ENCODE results near the gene RIMS4.

Gene RIMS4

DNA sequence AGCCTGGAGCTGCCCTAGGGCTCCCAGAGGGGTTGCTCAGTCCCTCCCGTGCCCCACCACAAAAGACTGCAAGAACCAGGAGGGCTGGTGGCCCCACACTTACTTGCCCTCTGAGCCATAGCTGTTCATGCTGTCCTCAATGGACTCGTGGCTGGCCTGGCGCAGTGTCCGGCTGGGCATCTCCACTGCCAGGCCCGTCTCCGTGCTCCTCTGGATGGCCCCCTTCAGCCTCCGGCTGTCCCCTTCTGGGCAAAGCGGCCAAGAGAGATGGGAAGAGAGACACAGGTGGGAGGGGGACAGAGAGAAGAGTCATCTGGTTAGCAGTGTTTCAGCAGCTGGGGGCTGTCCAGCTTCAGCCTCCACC, 39.2 kb downstream of the RIMS4 start:
- DNase-seq (ENCODE audit: extremely low spot score): no peak
- POLR2A ChIA-PET: no interaction called here
- no peak for TF ChIP-seq CTCF (IDR thresholded peaks at IDR 0.05; ENCODE audit: control extremely low read depth, extremely low read depth, low read depth, missing control alignments)
- CTCF ChIA-PET: no interaction called here

GRCh38 chr20:44770484-44771171, 39.7 kb downstream of the RIMS4 start:
- ChIA-PET POLR2A (no interaction called here), CTCF (interaction anchor here (1.4 kb wide), 1 partner anchor 23 kb away, joined by 6 read pairs; no protein-coding TSS in a partner anchor)
- no peak for TF ChIP-seq CTCF (IDR thresholded peaks at IDR 0.05; ENCODE audit: control extremely low read depth, extremely low read depth, low read depth, missing control alignments)
- DNase-seq (ENCODE audit: extremely low spot score): no peak

DNA sequence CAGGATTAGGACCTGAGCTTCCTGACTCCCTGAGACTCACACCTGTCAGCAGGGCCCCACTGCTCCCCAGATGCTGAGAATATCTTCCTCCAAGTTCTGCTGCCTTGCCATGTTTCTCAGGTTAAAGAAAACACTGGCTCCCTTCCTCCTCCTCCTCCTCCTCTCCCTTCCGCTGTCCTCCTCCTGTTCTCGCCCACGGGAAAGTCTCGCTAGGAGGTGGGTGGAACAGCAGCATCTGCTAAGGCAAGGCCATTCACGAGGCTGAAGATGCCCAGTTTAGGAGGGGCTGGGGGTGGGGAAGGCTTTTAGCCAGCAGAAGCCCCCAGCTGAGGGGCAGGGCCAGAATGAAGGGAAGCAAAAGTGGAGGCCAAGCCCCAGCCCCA, 40.9 kb downstream of the RIMS4 start:
- ChIA-PET POLR2A (no interaction called here), CTCF (interaction anchor here (1.4 kb wide), 1 partner anchor 22 kb away, joined by 6 read pairs; no protein-coding TSS in a partner anchor)
- DNase-seq (ENCODE audit: extremely low spot score): no peak
- TF ChIP-seq CTCF (IDR thresholded peaks at IDR 0.05; ENCODE audit: control extremely low read depth, extremely low read depth, low read depth, missing control alignments): no peak

DNA sequence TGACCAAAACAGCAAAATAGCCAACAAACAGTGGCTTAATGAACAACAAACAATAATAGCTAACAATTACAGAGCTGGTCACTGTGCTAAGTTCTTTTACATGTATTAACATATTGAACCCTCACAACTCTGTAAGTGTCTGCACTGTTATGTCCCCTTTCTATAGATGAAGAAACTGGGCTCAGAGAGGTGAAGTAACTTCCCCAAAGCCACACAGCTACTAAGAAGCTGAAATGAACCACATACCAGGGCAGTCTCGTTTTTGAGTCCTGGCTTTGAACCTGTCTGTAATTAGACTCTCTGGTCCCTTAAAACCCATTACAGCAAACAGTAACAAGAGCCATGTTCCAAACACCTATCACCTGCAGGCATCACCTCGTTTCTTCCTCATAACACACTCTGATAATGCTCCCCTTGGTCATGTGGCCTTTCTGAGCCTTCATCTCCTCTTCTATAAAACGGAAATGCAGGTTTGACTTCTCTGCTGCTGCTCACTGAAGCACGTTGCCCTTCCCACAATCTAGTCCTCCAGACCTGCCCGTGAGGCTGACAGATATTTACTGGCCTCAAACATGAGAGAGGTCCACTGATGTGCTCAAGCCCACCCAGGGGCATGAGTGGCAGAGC, 41.4 kb downstream of the RIMS4 start:
- no peak for TF ChIP-seq CTCF (IDR thresholded peaks at IDR 0.05; ENCODE audit: control extremely low read depth, extremely low read depth, low read depth, missing control alignments)
- ChIA-PET CTCF (interaction anchor here (2.6 kb wide), 1 partner anchor 21 kb away, joined by 11 read pairs; no protein-coding TSS in a partner anchor), POLR2A (no interaction called here)
- no peak for DNase-seq (ENCODE audit: extremely low spot score)

- TF ChIP-seq CTCF (IDR thresholded peaks at IDR 0.05; ENCODE audit: control extremely low read depth, extremely low read depth, low read depth, missing control alignments): no peak
- no peak for DNase-seq (ENCODE audit: extremely low spot score)
- ChIA-PET CTCF (interaction anchor here (2.6 kb wide), 1 partner anchor 20 kb away, joined by 11 read pairs; no protein-coding TSS in a partner anchor), POLR2A (no interaction called here)
These were observed 42.1 kb downstream of the RIMS4 start for GRCh38 chr20:44768256-44768655.

- CTCF ChIA-PET: no interaction called here
These were observed 44.5 kb downstream of the RIMS4 start for GRCh38 chr20:44765701-44766347.

More at GRCh38 chr20:44765701-44766347, 44.5 kb downstream of the RIMS4 start:
- DNase-seq (ENCODE audit: extremely low spot score): no peak
- POLR2A ChIA-PET: no interaction called here
- TF ChIP-seq CTCF (IDR thresholded peaks at IDR 0.05; ENCODE audit: control extremely low read depth, extremely low read depth, low read depth, missing control alignments): no peak

Measured in GM10248 (cell line).